ENCODE measurements around the gene RNU1-4. TPM values are rescaled to one million over a fixed set of nuclear protein-coding genes. Genes with fewer than 3 reads are reported as not detected.
"Not testable (repeated sequence)": the region's sequence is repeated elsewhere in the genome, so short reads cannot be mapped to it uniquely, and the experiment has no call there.

The RNU1-4 gene
- total RNA-seq, 2 donors from 2014 or later, result 12,584 to 18,986 TPM

DNA sequence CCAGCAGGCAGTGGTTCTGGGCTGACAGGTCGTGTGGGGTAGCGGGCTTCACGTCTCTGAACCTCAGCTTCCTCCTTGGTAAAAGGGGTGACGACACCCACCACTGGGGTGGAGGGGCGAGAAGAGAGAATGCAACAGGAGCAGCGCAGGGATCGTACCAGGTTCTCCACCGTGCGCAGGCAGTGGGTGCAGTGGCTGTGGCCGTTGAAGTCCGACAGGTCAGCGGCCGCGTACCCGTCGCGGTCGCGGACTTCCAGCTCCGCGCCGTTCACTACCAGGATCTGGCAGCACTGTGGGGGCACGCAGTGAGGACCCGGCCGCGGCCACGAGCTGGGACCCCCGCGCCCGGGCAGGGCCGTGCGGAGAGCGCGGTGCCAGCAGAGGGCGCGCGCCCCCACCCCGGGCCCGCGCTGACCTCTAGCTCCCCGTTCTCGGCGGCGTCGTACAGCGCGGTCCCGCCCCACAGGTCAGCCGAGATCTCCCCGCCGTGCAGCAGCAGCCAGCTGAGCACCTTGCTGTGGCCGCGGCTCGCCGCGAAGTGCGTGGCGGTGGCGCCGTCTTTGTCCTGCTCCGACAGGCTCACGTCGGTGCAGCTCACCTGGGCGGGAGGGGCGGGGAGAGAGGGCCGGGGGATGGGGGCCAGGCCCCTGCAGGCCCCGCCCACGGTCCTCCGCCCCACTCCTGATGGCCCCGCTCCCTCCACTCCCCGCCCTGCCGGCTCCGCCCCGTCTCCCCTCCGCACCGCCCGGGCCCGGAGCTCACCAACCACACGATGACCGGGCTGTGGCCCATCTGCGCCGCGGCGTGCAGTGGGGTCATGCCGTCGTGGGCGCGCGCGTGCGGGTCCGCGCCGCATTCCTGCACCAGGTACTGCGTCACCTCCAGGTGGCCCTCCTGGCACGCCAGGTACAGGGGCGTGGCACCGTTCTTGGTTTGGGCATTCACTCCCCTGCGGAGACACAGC is 32.9 kb upstream of the RNU1-4 start:
- DNase-seq (ENCODE audit: low spot score); intact Hi-C loops (cut with DNase I): not testable (repeated sequence)

DNA sequence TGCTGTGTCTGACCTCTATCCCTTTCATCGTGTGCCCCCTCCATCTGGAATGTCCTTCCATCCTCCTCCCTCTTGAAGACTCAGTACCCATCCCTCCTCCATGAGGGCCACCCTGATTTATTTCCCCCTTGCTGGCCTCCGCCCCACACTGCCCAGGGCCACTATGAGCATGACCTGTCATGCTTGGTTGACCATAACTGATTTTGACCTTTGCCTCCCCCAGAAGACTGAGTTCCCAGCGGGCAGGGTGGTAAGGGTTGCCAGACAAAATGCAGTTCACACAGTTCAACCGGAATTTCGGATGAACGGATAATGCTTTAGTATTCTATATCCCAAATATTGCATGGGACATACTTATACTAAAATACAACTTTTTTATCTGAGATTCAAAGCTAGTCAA is 31.6 kb upstream of the RNU1-4 start:
- intact Hi-C loops (cut with DNase I); DNase-seq (ENCODE audit: low spot score): not testable (repeated sequence)

DNA sequence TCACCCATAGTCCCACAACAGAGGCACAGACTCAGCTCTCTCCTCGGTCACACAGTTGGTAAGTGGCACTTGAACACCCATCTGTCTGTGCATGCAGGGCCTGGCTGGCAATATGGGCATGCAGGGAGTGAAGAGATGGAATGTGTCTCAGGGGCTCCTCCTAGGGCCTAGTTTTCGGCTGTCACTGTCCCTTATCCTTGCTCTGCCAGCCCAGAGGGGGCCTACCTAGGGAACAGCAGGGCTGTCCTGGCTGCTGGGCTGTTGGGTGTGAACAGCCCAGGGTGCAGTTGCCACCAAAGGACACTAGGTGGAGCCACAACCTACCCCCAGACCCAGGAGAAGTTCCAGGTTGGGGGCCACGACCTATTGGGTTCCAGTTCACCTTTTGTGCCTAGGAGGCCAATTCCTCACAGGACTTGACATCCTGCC is 30.6 kb upstream of the RNU1-4 start:
- intact Hi-C loops (cut with DNase I), result not testable (repeated sequence)
- peak; percentile 75 for DNase-seq (ENCODE audit: low spot score)

DNA sequence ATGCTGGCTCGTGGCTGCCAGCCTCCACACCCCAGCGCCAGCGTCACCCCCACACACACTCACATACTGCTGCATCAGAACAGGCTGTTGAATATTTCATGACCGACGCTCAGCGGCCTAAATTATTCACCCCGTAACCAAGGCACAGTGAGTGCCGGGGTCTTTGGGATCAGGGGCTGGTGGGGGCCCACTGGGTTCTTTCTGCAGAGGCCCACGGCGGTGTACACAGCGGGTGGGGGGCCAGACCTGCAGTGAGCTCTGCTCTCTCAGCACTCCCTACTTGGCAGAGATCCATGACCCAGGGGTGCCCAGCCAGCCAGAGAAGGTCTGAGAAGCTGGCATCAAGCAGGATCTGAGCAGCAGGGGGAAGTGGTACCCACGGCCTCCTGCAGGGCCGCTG is 29.7 kb upstream of the RNU1-4 start:
- DNase-seq (ENCODE audit: low spot score), result peak; percentile 80

DNA sequence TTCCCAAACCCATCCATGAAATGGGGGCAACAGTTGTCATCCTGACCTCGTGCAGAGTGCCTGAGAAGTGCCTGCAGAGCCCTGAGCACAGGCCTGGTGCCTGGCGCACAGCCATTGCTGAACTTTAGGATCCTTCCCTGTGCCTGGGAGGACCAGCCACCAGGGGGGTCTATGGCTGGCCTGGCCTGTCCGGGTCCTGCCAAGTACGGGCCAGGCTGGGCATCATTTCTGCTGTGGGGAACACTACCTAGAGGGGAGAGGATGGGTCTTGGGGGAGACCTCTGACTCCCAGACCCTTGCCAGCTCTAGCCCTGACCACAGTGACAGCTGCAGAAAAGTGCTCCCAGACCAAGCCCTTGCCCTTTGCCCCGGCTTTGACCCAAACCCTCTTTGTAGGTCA is 28.2 kb upstream of the RNU1-4 start:
- intact Hi-C loops (cut with DNase I), result not testable (repeated sequence)
- peak; percentile 76 for DNase-seq (ENCODE audit: low spot score)

More for the DNA sequence above, 29.7 kb upstream of the RNU1-4 start:
- intact Hi-C loops (cut with DNase I), result not testable (repeated sequence)

DNA sequence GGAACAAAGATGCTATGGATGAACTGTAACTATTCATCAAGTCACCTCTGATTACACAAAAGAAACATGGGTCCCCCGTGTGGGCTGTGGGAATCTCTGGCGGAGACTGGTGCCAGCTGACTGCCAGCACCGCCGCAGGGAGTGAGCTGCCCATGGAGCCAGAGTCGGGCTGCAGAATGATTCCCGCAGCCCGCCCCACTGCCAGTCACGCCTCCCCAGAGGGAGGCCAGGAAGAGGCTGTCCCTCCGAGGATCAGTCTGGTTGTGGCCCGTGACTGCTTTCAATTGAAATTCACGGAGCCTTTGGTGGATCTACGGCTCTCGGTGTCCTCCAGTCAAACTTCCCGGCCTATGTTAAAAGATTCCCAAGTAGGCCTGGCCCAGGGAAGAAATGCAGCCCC is 27.7 kb upstream of the RNU1-4 start:
- DNase-seq (ENCODE audit: low spot score); intact Hi-C loops (cut with DNase I): not testable (repeated sequence)

DNA sequence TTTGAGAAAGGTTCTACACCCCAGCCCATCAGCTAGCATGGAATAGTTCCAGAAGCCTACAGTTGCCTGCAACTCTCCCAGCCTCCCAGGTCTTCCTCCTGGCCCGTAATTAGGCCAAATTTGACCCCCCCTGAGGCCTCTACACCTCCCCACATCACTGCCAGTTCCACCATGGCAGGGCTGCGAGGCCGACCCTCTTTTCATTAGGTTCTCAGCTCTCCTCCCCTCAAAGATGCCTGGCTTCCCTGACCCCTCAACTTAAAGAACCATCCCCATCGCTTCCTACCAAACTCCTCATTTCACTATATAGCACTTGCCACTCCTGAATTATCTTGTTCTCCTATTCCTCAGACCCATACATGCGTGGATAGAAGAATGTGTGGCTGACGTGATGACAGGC is 27.3 kb upstream of the RNU1-4 start:
- DNase-seq (ENCODE audit: low spot score); intact Hi-C loops (cut with DNase I): not testable (repeated sequence)

DNA sequence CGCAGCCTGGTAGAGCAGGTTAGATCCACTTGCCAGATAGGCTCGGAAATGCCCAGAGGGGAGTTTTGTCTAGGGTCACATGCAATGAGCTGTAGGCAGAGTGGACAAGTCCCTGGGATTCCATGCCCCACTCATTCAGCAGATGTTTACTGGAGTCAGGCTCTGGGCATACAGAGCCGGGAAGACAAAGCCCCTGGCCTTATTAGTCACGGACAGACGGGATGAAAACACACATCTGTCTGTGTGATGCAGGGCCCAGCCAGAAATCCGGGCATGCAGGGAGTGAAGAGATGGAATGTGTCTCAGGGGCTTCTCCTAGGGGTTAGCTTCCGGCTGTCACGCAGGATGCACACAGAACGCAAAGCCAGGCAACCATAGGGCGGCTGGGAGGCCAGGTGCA is 26.8 kb upstream of the RNU1-4 start:
- DNase-seq (ENCODE audit: low spot score); intact Hi-C loops (cut with DNase I): not testable (repeated sequence)

DNA sequence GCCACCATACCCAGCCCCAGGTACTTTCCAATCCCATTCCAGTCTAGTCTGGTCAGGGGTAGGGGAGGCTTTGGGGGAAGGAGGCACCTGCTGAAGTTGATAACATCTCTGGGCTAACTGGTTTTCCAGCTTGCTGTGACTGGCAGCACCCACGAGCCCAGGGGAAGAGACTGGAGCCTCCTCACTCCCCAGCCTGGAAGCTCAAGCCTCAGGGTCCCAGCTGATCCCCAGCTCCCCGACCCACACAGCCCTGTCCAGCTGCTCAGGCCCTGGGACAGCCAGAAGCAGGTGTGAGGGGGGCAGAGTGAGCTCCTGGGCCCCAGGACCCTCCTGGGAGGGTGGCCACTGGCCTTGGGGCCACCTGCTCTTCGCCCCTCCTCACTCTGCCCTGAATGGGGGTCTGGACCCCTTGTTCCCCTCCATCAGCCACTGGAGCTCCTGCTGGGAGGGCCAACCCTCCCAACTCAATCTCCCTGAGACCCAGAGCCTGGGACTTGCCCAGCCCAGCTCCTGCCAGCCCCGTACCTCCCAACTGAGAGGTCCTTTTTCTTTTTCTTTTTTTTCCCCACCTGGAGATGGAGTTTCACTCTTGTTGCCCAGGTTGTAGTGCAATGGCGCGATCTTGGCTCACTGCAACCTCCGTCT is 23.5 kb upstream of the RNU1-4 start:
- intact Hi-C loops (cut with DNase I), result no loop called here
- peak; percentile 81 for DNase-seq (ENCODE audit: low spot score)

DNA sequence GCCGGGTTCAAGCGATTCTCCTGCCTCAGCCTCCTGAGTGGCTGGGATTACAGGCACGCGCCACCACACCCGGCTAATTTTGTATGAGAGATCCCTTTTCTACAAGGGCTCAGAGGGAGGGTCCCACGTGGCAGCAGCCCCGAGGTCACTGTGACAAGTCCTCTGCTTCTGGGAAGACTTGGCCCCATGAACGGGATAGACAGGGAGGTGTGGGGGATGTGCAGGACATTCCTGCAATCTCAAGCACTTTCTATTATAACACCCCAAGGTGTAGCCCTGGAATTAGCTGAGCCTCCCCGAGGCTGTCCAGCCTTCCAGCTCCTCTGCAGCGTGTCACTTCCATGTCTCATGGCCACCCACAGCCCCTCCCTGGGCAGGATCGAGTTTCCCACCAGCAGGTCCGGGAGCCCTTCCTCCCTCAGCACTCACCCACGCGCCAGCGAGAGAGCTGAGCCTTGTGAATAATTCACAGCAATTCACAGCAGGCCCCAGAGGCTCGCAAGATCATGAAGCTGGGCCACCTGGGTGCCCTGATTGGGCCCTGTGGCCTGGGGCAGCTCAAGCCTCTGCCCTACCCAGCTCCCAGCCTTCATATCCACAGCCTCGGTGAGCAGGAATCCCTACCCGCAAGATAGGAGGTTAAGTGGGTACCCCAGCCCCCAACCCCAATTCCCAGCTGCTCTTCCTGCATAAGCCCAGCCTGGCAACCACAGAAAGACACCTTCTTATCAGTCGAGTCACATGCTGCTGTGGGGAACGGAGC is 22.8 kb upstream of the RNU1-4 start:
- intact Hi-C loops (cut with DNase I), result no loop called here
- peak; percentile 83 for DNase-seq (ENCODE audit: low spot score)

DNA sequence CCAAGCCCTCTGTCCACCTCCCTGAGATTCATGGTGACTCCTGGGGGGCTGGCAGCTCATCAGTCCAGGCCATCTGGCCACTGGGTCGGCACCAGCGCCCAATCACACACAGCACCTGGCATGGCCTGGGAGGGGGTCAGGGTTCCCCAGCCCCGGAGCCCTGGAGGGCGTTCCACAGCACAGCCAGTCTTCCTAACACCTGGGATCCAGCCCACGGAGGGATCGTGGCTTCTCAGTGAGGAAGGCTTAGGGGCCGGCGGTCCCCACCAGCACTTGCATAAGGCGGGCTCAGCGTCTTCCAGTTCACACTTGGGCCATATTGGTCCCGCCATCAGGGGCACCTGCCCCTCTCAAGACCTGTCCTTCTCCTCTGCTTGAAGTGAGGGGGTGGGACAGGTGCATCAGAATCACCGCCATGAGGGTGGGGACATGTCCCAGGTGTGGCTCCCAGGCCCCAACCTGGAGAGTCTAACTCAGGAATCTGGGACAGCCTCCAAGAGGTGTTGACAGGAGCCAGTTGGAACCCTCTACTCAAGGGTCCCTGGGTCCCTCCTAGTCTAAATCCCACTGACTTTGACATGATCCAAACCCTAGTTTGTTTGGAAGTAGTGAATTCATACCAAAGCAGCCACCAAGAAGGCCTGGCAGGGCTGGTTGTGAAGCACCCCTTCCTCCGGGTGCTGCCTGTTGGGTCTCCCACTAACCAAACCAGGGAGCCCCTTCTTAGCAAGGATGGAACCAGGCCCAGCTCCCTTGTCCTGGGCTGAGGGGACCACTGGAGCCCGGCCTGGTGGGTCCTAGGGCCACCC is 22.0 kb upstream of the RNU1-4 start:
- intact Hi-C loops (cut with DNase I), result not testable (repeated sequence)
- DNase-seq (ENCODE audit: low spot score), result peak; percentile 86

DNA sequence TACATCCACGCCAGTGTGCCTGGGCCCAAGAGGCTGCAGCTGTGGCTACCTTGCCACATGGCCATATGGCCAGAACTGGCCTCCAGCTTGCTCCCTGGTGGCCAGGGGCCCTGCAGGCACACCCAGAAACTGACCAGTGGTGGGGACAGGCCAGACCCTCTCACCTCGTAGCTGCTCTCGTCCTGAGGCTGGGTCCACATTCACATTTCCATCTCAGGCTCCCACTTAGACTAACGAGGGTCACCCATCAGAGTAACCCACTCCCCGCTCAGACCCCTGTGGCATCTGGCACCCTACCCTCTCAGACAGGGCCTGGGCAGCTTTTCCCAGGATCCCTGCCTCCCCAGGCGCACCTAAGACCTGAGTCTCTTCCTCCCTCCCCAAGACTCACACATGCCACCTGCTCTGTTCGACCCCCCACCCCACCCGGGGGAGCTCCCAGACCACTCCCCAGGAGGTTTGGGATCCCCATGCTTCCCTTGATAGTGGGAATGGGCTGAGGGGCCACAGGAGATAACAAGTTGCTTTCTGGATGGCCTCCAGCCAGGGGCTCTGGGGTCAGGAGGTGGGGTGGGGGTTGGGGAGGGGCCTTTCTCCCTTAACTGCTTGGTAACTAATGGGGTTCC is 21.3 kb upstream of the RNU1-4 start:
- DNase-seq (ENCODE audit: low spot score), result peak; percentile 86
- intact Hi-C loops (cut with DNase I), result no loop called here

DNA sequence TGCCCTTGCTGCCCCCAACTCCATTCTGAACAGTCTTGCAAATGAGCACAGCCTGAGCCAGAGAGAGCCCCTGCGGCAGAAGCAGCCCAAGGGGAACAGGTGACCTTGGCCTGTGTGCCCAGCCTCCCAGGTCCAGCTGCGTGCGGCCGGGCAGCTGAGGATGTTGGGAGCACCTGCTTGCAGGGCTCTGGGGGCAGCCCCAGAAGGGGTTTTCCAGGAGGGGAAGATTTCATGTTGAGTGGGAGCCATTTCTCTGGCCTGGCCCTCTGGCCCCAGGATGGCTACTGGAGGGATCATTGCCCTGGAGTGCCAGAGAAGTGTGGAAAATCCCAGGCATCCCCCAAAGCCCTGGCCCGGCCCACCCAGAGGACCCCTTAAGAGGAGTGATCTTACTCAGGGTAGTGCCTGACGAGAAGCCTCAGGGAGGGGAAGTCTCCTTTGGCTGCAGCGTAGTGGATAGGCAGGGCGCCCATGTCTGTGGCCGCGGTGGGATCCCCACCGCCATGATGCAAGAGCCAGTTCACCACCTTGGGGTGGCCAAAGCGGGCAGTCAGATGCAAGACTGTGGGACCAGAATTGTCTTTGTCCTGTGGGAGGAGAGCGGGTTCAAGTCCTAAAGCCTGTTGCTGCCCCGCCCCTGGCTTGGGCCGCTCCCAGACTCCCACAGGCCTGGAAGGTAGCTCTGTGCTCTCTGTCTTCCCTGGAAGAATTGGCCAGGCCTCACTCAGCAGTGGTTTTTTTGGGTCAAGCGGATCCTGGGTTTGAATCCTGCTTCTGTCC is 20.6 kb upstream of the RNU1-4 start:
- intact Hi-C loops (cut with DNase I), result no loop called here
- peak; percentile 85 for DNase-seq (ENCODE audit: low spot score)

DNA sequence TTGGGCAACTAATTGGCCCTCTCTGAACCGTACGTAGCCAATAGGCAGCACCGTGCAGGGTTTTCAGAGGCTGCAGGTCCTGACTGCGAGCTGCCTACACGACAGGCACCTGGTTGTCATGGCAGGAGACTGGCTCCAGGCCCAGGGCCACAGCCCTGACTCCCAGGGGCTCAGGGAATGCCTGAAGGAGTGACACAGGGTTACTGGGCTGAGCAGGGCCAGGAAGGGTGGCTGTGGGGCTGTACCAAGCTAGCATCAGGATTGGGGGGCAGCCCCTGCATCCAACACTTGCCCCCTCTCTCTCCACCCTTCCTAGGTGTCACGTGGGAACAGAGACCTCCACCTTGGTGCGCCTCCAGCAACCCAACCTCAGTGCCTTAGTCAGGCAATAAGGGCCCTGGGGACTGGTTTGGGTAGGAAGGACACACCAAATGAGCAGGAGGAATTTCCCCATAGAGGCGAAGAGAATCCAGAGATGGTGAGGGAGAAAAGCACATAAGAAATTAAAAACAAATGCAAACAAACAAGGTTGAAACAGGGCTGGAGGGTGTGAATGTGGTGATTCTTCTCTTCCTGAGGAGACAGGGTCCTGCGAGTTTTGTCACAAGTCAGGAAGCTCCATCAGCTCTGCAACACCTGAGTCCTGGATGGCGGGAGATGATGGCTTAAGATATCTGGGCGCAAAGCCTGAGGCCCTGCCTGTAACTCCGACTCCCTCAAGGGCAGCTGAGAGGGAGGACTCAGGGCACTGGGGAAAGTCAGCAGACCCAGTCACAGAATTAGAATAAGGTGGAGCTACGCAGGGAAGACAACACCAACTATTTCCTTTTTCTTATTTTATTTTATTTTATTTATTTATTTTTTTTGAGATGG is 19.7 kb upstream of the RNU1-4 start:
- intact Hi-C loops (cut with DNase I), result no loop called here
- peak; percentile 81 for DNase-seq (ENCODE audit: low spot score)

DNA sequence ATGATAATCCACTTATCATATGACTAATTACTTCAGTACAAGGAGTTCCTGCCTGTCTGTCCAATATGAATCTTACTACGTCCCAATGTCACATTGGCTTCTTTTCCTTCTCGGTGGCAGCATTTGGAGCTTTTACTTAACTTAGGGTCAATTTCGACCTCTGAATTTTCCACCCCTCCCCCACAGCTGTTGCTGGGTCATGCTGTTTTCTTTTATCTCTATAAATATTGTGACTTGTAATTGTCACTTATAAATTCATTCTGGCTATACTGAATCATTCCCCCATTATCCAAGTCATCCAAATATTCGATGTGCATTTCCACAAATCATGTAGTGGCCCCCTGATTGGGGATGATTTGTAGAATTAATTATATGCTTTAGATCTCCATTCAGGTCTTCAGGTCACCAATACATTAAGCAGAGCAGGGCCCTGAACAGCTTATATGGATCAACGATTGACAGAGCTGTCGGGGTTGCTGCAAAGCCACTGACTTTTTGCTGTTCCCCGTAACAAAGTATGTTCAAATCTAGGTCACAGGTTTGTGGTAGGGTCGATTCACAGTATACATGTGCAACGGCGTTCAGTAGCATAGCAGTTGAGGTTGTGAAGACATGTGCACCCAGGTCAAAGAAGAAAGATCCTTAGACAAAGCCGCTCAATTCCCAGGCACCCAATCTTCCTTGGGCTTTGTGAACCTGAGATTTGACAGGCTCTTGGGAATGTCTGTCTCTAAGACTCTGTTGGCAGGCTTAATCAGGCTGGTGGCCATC is 18.3 kb upstream of the RNU1-4 start:
- DNase-seq (ENCODE audit: low spot score), result peak; percentile 45
- intact Hi-C loops (cut with DNase I), result no loop called here

All from posterior vena cava (tissue), 2 donors.